Type B pancreatic cell (in vitro differentiated cells): ENCODE data around the gene UBE2Q1. TPM values are rescaled to one million over a fixed set of nuclear protein-coding genes. Genes with fewer than 3 reads are reported as not detected.
"Not testable (repeated sequence)": the region's sequence is repeated elsewhere in the genome, so short reads cannot be mapped to it uniquely, and the experiment has no call there.

Experiments used
- DNase-seq: peaks from one replicate; pipeline ENCODE4 v3.0.0; 2021; ENCODE audit warnings: mixed read lengths; ENCODE audit not compliant: unreplicated experiment; ENCODE audit errors: extremely low spot score
- H3K27ac Mint-ChIP-seq: 2 replicates; pipeline ENCODE4 v1.8.0; 2021; ENCODE audit warnings: mild to moderate bottlenecking, mixed read lengths
- H3K27me3 Mint-ChIP-seq: 2 replicates; pipeline ENCODE4 v1.8.0; 2021; ENCODE audit warnings: mixed read lengths
- H3K36me3 Mint-ChIP-seq: 2 replicates; pipeline ENCODE4 v1.8.0; 2021; ENCODE audit warnings: mixed read lengths
- H3K4me1 Mint-ChIP-seq: one replicate; pipeline ENCODE4 v1.8.0; 2021; ENCODE audit warnings: mixed read lengths; ENCODE audit not compliant: unreplicated experiment
- H3K4me3 Mint-ChIP-seq: 2 replicates; pipeline ENCODE4 v1.8.0; 2021; ENCODE audit warnings: mild to moderate bottlenecking, mixed read lengths
- H3K9me3 Mint-ChIP-seq: 2 replicates; pipeline ENCODE4 v1.8.0; 2021; ENCODE audit warnings: mixed read lengths
- total RNA-seq: library from RNA; stranded (reverse); gene quantifications from 2 replicates; pipeline ENCODE4 v1.2.1, GENCODE V29; 2021; ENCODE audit warnings: low replicate concordance
- TF ChIP-seq, protein P1 (sequence below): fragments of 200-600 bp; sonication (generic); conservative IDR thresholded peaks from 2 replicates; pipeline ENCODE4 v1.5.0; 2021; ENCODE audit warnings: antibody characterized with exemption, mild to moderate bottlenecking

Gene UBE2Q1
- total RNA-seq, 1 donor from 2014 or later: 73.9 TPM

DNA sequence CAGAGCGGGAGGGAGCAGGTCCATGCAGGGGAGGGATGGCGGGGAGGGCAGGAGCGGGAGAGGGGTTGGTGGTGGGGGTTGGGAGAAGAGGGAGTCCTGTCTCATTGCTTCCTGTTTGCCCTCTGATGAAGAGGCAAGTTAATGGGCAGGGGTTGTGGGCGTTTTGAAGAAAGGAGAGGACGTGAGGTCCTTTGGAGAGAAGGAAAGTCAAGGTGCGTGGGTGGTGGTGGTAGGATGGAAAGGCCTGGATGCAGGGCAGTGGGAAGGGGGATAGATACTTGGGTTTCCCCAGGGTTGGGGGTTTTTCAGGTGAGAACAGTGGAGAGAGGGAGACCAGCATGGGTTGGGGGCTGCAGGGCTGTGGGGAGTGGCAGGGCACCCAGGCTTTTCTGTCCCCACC lies 17.2 kb downstream of the UBE2Q1 start:
- H3K36me3 Mint-ChIP-seq: no peaks in the 10 kb centered on the region
- no peak overlapping the region for H3K4me3 Mint-ChIP-seq
- H3K27me3 Mint-ChIP-seq: peaks cover 51% of the 10 kb centered on the region
- no peak for DNase-seq
- H3K4me1 Mint-ChIP-seq: peaks cover 5% of the 10 kb centered on the region
- no peaks in the 10 kb centered on the region for H3K9me3 Mint-ChIP-seq
- TF ChIP-seq, protein P1, sequence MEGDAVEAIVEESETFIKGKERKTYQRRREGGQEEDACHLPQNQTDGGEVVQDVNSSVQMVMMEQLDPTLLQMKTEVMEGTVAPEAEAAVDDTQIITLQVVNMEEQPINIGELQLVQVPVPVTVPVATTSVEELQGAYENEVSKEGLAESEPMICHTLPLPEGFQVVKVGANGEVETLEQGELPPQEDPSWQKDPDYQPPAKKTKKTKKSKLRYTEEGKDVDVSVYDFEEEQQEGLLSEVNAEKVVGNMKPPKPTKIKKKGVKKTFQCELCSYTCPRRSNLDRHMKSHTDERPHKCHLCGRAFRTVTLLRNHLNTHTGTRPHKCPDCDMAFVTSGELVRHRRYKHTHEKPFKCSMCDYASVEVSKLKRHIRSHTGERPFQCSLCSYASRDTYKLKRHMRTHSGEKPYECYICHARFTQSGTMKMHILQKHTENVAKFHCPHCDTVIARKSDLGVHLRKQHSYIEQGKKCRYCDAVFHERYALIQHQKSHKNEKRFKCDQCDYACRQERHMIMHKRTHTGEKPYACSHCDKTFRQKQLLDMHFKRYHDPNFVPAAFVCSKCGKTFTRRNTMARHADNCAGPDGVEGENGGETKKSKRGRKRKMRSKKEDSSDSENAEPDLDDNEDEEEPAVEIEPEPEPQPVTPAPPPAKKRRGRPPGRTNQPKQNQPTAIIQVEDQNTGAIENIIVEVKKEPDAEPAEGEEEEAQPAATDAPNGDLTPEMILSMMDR: no peak
- no peak overlapping the region for H3K27ac Mint-ChIP-seq

DNA sequence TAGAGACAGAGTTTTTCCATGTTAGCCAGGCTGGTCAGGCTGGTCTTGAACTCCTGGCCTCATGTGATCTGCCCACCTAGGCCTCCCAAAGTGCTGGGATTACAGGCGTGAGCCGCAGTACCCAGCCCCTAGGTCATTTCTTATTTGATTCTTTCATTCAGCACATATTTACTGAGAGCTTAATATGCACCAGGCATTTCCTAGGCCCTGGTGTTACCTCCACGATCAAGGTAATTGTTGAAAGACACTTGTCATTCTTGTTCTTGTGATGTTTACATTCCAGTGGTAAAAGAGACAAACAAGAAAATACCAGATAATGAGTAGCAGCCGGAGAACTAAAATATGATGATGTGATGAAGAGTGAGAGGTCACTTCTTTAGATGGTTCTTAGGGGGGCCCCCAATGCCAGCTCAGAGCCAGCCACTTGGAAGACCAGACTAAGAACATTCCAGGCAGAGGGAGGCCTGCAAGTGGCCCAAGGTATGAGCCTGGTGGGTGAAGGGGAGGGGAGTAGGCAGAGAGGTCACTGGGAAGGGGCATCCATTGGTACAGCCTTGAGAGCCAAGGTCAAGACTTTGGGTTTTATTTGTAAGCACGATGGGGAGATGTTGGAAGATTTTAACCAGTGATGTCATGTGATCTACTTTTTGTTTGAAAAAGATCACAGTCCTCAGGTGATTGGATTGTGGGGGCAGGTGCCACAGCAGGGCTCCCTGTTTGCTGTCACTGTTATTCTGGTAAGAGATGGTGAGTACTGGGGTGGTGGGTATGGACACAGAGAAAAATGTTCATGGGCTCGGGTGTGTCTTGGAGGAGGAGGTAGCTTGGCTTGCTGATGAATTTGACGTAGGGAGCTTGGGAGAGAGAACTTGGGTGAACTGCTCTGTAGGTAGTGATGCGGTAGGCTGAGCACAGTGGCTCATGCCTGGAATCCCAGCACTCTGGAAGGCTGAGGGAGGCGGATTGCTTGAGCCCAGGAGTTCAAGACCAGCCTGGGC lies 18.7 kb downstream of the UBE2Q1 start:
- no peak overlapping the region for H3K27ac Mint-ChIP-seq
- H3K9me3 Mint-ChIP-seq: no peaks in the 10 kb centered on the region
- H3K36me3 Mint-ChIP-seq: no peaks in the 10 kb centered on the region
- peaks cover 54% of the 10 kb centered on the region for H3K27me3 Mint-ChIP-seq
- TF ChIP-seq, protein P1: no peak
- peaks cover 5% of the 10 kb centered on the region for H3K4me1 Mint-ChIP-seq
- no peak overlapping the region for H3K4me3 Mint-ChIP-seq
- no peak for DNase-seq

DNA sequence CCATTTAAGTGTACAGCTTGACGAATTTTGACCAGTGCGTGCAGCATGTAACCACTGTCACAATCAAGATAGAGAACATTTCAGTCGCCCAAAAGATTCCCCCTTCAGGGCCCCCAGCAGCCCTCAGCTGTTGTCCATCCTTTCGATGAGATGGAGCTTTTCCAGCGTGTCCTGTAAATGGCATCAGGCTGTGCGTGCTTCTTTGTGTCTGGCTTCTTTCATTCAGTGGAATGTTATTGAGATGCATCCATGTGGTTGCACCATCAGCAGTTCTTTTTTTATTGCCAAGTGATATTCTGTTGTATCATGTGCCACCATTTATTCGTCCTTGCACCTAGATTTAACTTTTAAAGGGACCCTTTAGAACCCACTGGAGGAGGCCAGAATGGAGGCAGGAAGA lies 21.9 kb downstream of the UBE2Q1 start:
- Mint-ChIP-seq H3K27me3 (peaks cover 46% of the 10 kb centered on the region), H3K27ac (no peak overlapping the region)

DNA sequence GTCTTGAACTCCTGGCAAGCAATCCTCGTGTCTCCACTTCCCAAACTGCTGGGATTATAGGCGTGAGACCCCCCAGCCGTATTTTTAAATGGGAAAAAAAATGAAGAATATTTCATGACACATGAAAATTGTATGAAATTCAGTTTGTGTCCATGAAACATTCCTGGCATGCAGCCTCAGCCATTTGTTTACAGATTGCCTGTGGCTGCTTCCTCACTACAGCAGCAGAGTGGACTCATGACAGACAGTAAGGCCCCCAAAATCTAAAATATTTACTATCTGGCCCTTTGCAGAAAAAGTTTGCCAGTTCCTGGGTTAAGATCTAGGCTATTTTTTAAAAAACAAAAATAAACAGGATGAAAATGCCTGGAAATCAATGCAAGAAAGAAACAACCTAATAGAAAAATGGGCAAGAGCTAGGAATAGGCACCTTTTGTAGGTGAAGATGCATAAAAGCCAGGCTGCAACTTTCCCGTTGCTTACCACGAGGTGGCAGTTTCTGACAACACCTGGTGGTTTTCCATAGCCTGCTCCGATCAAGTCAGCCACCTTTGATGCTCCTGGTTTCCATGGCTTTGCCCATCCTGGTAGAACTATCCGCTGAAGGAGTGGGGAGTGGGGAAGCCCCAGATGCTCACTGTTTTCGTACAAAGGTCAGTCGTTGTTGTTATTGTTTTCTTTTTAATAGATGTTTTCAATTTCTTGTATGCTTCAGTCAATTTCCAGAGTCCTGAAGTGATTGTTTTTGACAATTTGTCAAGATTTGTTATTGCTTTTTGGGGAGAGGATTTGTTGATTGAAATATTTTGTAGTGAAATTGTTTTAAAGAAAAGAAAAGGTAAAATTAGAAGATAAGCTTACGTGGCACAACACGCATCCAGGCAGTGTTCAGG lies 24.3 kb downstream of the UBE2Q1 start:
- DNase-seq: no peak
- TF ChIP-seq, protein P1: peak; percentile 67
- Mint-ChIP-seq H3K36me3 (no peaks in the 10 kb centered on the region), H3K27me3 (peaks cover 27% of the 10 kb centered on the region), H3K9me3 (no peaks in the 10 kb centered on the region), H3K4me3 (no peak overlapping the region), H3K27ac (no peak overlapping the region), H3K4me1 (peaks cover 4% of the 10 kb centered on the region)

More for the DNA sequence above, 21.9 kb downstream of the UBE2Q1 start:
- TF ChIP-seq, protein P1: no peak
- Mint-ChIP-seq H3K9me3 (no peaks in the 10 kb centered on the region), H3K4me3 (no peak overlapping the region), H3K4me1 (peaks cover 10% of the 10 kb centered on the region), H3K36me3 (no peaks in the 10 kb centered on the region)
- no peak for DNase-seq

DNA sequence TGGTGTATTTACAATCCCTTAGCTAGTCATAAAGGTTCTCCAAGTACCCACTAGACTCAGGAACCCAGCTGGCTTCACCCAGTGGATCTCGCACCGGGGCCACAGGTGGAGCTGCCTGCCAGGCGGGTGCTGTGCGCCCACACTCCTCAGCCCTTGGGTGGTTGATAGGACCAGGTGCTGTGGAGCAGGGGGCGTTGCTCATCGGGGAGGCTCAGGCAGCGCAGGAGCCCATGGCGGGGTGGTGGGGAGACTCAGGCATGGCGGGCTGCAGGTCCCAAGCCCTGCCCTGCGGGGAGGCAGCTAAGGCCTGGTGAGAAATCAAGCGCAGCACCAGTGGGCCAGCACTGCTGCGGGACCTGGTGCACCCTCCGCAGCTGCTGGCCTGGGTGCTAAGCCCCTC lies 26.5 kb downstream of the UBE2Q1 start:
- not testable (repeated sequence) for H3K4me3 Mint-ChIP-seq, H3K36me3 Mint-ChIP-seq, H3K9me3 Mint-ChIP-seq, DNase-seq, H3K4me1 Mint-ChIP-seq, H3K27ac Mint-ChIP-seq
- peaks cover 15% of the 10 kb centered on the region for H3K27me3 Mint-ChIP-seq
